Keratinocyte (primary cell): ENCODE results near the gene MEIS2. TPM values are rescaled to one million over a fixed set of nuclear protein-coding genes. Genes with fewer than 3 reads are reported as not detected.

ENCODE experiments used
- DNase-seq: peaks from one replicate; pipeline ENCODE4 v3.0.0-alpha.2; 2011; ENCODE audit warnings: low read depth, missing footprints, low spot score
- FAIRE-seq: peaks from 2 replicates; lab custom pipeline; 2011; peaks lifted over from hg19 to GRCh38; lab: Jason Lieb, UNC
- H2AFZ ChIP-seq: 2 replicates; pipeline ENCODE4 v1.6.0; 2012; ENCODE audit warnings: low read length, control low read depth, inconsistent platforms; ENCODE audit not compliant: control insufficient read depth
- H3K27ac ChIP-seq: 2 replicates; pipeline ENCODE4 v1.5.1; 2011; ENCODE audit warnings: low read length; ENCODE audit not compliant: control insufficient read depth, insufficient read depth
- H3K27me3 ChIP-seq: 3 replicates; pipeline ENCODE4 v1.6.0; 2011; ENCODE audit warnings: low read length; ENCODE audit not compliant: control insufficient read depth, insufficient read depth; ENCODE audit errors: extremely low read depth
- H3K36me3 ChIP-seq, 2 experiments: 2 replicates in 1 of 2; 3 replicates in 1 of 2; pipeline ENCODE4 v1.5.1; 2011; ENCODE audit warnings: low read length in 2 of 2, mild to moderate bottlenecking in 1 of 2; ENCODE audit not compliant: control insufficient read depth in 2 of 2, insufficient read depth in 2 of 2; ENCODE audit errors: extremely low read depth in 1 of 2
- H3K4me1 ChIP-seq: 3 replicates; pipeline ENCODE4 v1.5.1; 2011; ENCODE audit warnings: low read length; ENCODE audit not compliant: control insufficient read depth, insufficient read depth; ENCODE audit errors: extremely low read depth
- H3K4me2 ChIP-seq: 3 replicates; pipeline ENCODE4 v1.6.0; 2011; ENCODE audit warnings: low read depth, low read length; ENCODE audit not compliant: control insufficient read depth, insufficient read depth; ENCODE audit errors: extremely low read depth
- H3K4me3 ChIP-seq, 3 experiments: fragments of 200-600 bp in 1 of 3; sonication (generic) in 1 of 3; 2 replicates in 2 of 3; 3 replicates in 1 of 3; pipeline ENCODE4 v1.5.1; 2011 to 2016; ENCODE audit warnings: low read length in 3 of 3, mild to moderate bottlenecking in 3 of 3, control low read depth in 2 of 3, inconsistent platforms in 1 of 3, low read depth in 1 of 3, mixed read lengths in 1 of 3, mixed run types in 1 of 3, moderate library complexity in 1 of 3; ENCODE audit not compliant: control insufficient read depth in 2 of 3, insufficient read depth in 2 of 3; ENCODE audit errors: extremely low read depth in 1 of 3
- H3K79me2 ChIP-seq: 2 replicates; pipeline ENCODE4 v1.6.0; 2012; ENCODE audit warnings: low read length; ENCODE audit not compliant: control insufficient read depth, insufficient read depth
- H3K9ac ChIP-seq: 3 replicates; pipeline ENCODE4 v1.6.0; 2011; ENCODE audit warnings: low read length; ENCODE audit not compliant: control insufficient read depth, insufficient read depth; ENCODE audit errors: extremely low read depth
- H3K9me1 ChIP-seq: 3 replicates; pipeline ENCODE4 v1.6.0; 2011; ENCODE audit warnings: low read length; ENCODE audit not compliant: control insufficient read depth, insufficient read depth; ENCODE audit errors: extremely low read depth
- H3K9me3 ChIP-seq: 2 replicates; pipeline ENCODE4 v1.5.1; 2012; ENCODE audit warnings: low read depth, low read length; ENCODE audit not compliant: control insufficient read depth
- H4K20me1 ChIP-seq: 3 replicates; pipeline ENCODE4 v1.6.0; 2011; ENCODE audit warnings: low read length; ENCODE audit not compliant: control insufficient read depth, insufficient read depth; ENCODE audit errors: extremely low read depth
- CTCF ChIP-seq, 3 experiments: IDR thresholded peaks in 1 of 3; conservative IDR thresholded peaks in 1 of 3; optimal IDR thresholded peaks in 1 of 3; 2 replicates in 2 of 3; 3 replicates in 1 of 3; pipeline versions ENCODE3 to v1.5.1; 2011; ENCODE audit warnings: low read length in 3 of 3, mild to moderate bottlenecking in 3 of 3, moderate library complexity in 2 of 3, control low read depth in 1 of 3, inconsistent platforms in 1 of 3; ENCODE audit not compliant: insufficient read depth in 2 of 3; ENCODE audit errors: extremely low read depth in 1 of 3
- EZH2 ChIP-seq: IDR thresholded peaks from one replicate; pipeline ENCODE4 v1.6.1; 2012; ENCODE audit warnings: inconsistent platforms, mild to moderate bottlenecking, low read length, moderate library complexity
- dilution Hi-C: fragments of 300-500 bp; cut with MboI; formaldehyde crosslinking; loops from one replicate; pipeline ENCODE4 v1.7.0; 2020; ENCODE audit warnings: low sequenced_read_pairs; ENCODE audit not compliant: extremely low pct_ligation_motif_present
- polyA plus RNA-seq, 5 experiments: library from polyadenylated mRNA; depleted of rRNA in 3 of 5; stranded (reverse) in 3 of 5; stranded (forward) in 1 of 5; unstranded in 1 of 5; fragments of >200 nt; gene quantifications; 1 replicate in 1 of 5; 2 replicates in 3 of 5; 3 replicates in 1 of 5; pipeline versions ENCODE4 v1.2.1 to v1.2.3, GENCODE V29; 2011 to 2012; ENCODE audit warnings: missing spikeins in 2 of 5, low read depth in 1 of 5, low replicate concordance in 1 of 5

Gene MEIS2
- polyA plus RNA-seq, 1 donor (not counting 4 experiments of a cell fraction or from before 2014, with no cell fraction given) = 11.4 TPM

DNA sequence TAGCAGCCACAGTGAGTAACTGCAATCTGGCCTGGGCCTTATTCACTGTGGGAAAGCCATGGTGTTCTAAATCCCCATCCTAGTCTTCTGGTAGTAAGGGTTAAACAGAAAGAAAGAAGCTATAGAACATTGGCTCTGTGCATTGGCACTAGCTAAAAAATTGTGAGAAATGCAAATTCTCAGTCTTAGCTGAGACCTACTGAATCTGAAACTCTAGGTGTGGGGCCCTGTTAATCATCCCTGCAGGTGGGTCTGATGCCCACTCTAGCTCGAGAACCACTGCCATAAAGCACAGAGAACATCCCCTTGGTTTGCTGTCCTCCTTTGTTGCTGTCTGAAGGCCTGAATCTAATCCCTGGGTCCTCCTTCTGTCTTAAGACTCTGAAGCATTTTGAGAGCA is 59.3 kb downstream of the MEIS2 start:
- no peak for FAIRE-seq
- H4K20me1 ChIP-seq = no peaks in the 10 kb centered on the region

GRCh38 chr15:37040072-37040742 is 60.1 kb downstream of the MEIS2 start:
- no peak overlapping the region for H3K4me3 ChIP-seq
- H3K9ac ChIP-seq = no peak overlapping the region
- no peaks in the 10 kb centered on the region for H4K20me1 ChIP-seq
- no peak overlapping the region for H3K4me2 ChIP-seq
- H3K36me3 ChIP-seq = peaks cover 0 to 3% of the 10 kb centered on the region in 2 experiments
- no peak overlapping the region for H2AFZ ChIP-seq
- no peak overlapping the region for H3K27ac ChIP-seq
- DNase-seq = no peak
- H3K9me3 ChIP-seq = no peaks in the 10 kb centered on the region
- no peaks in the 10 kb centered on the region for H3K9me1 ChIP-seq
- no peaks in the 10 kb centered on the region for H3K79me2 ChIP-seq
- dilution Hi-C loops = no loop called here
- TF ChIP-seq CTCF (optimal IDR thresholded peaks at IDR 0.05 in 1 of 3, IDR thresholded peaks at IDR 0.05 in 1 of 3, conservative IDR thresholded peaks at IDR 0.05 in 1 of 3; ENCODE audit: extremely low read depth in 1 of 3, insufficient read depth in 2 of 3, low read length in 3 of 3) (no peak), EZH2 (no peak)
- FAIRE-seq = no peak
- H3K27me3 ChIP-seq = no peaks in the 10 kb centered on the region
- no peaks in the 10 kb centered on the region for H3K4me1 ChIP-seq

More for the DNA sequence above, 59.3 kb downstream of the MEIS2 start:
- Histone ChIP-seq H3K9me1 (no peaks in the 10 kb centered on the region), H3K4me1 (no peaks in the 10 kb centered on the region), H3K79me2 (no peaks in the 10 kb centered on the region), H3K4me2 (no peak overlapping the region), H3K36me3 (peaks cover 0 to 3% of the 10 kb centered on the region in 2 experiments), H2AFZ (no peak overlapping the region), H3K27me3 (no peaks in the 10 kb centered on the region), H3K27ac (no peak overlapping the region), H3K4me3 (no peak overlapping the region), H3K9ac (no peak overlapping the region), H3K9me3 (no peaks in the 10 kb centered on the region)
- no peak for DNase-seq
- dilution Hi-C loops = no loop called here
- TF ChIP-seq EZH2 = no peak
- TF ChIP-seq CTCF (optimal IDR thresholded peaks at IDR 0.05 in 1 of 3, IDR thresholded peaks at IDR 0.05 in 1 of 3, conservative IDR thresholded peaks at IDR 0.05 in 1 of 3; ENCODE audit: extremely low read depth in 1 of 3, insufficient read depth in 2 of 3, low read length in 3 of 3) = no peak
